B cell (primary cell): ENCODE data around the gene SPAG5.

ENCODE experiments used
- EZH2 ChIP-seq: IDR thresholded peaks from 2 replicates; pipeline ENCODE4 v1.6.1; 2012; ENCODE audit warnings: borderline replicate concordance, low read depth, mild to moderate bottlenecking, moderate library complexity, low read length; ENCODE audit not compliant: insufficient read depth, poor library complexity, severe bottlenecking
- TF ChIP-seq, protein P1 (sequence below): fragments of 200-600 bp; IDR thresholded peaks from one replicate; pipeline ENCODE4 v1.8.0; 2022; ENCODE audit warnings: antibody characterized with exemption, mild to moderate bottlenecking

GRCh38 chr17:28598799-28599310 is at the start of gene SPAG5:
- TF ChIP-seq, protein P1, sequence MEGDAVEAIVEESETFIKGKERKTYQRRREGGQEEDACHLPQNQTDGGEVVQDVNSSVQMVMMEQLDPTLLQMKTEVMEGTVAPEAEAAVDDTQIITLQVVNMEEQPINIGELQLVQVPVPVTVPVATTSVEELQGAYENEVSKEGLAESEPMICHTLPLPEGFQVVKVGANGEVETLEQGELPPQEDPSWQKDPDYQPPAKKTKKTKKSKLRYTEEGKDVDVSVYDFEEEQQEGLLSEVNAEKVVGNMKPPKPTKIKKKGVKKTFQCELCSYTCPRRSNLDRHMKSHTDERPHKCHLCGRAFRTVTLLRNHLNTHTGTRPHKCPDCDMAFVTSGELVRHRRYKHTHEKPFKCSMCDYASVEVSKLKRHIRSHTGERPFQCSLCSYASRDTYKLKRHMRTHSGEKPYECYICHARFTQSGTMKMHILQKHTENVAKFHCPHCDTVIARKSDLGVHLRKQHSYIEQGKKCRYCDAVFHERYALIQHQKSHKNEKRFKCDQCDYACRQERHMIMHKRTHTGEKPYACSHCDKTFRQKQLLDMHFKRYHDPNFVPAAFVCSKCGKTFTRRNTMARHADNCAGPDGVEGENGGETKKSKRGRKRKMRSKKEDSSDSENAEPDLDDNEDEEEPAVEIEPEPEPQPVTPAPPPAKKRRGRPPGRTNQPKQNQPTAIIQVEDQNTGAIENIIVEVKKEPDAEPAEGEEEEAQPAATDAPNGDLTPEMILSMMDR: no peak
- no peak for TF ChIP-seq EZH2
